GM12878 (cell line): ENCODE measurements around the gene GPBAR1. TPM values are rescaled to one million over a fixed set of nuclear protein-coding genes. Genes with fewer than 3 reads are reported as not detected.

Experiments used
- EED ChIP-seq: sonication (generic); IDR thresholded peaks from 2 replicates; pipeline ENCODE4 v1.6.1; 2016; ENCODE audit warnings: antibody characterized with exemption, low read depth
- EP300 ChIP-seq, 2 experiments: fragments of 150-350 bp in 1 of 2; IDR thresholded peaks; 2 replicates each; pipeline ENCODE4 v1.6.1; 2011 to 2012; ENCODE audit warnings: low read depth in 2 of 2, low read length in 2 of 2, borderline replicate concordance in 1 of 2, improper control_type of control experiment in 1 of 2, inconsistent platforms in 1 of 2; ENCODE audit not compliant: control insufficient read depth in 1 of 2
- GATAD2B ChIP-seq: fragments of 450-650 bp; conservative IDR thresholded peaks from 2 replicates; pipeline ENCODE4 v1.6.1; 2017; ENCODE audit warnings: low read depth, mild to moderate bottlenecking, moderate library complexity
- IRF4 ChIP-seq: IDR thresholded peaks from 2 replicates; pipeline ENCODE4 v1.6.1; 2011; ENCODE audit warnings: low read depth, low read length
- POLR2A ChIP-seq: IDR thresholded peaks from 2 replicates; pipeline ENCODE4 v1.6.1; 2011; ENCODE audit warnings: low read depth, mild to moderate bottlenecking, low read length
- RAD21 ChIP-seq: IDR thresholded peaks from 2 replicates; pipeline ENCODE4 v1.6.1; 2011; ENCODE audit warnings: mild to moderate bottlenecking, low read depth, low read length, moderate library complexity; ENCODE audit not compliant: insufficient read depth
- SUPT20H ChIP-seq: IDR thresholded peaks from 2 replicates; pipeline ENCODE4 v1.6.1; 2011; ENCODE audit warnings: low read depth, mild to moderate bottlenecking, low read length, moderate library complexity, borderline replicate concordance; ENCODE audit not compliant: control insufficient read depth
- YBX1 ChIP-seq: fragments of 450-650 bp; IDR thresholded peaks from 2 replicates; pipeline ENCODE4 v1.6.1; 2016; ENCODE audit warnings: antibody characterized with exemption
- YY1 ChIP-seq: IDR thresholded peaks from 2 replicates; pipeline ENCODE4 v1.6.1; 2011; ENCODE audit warnings: low read depth, mild to moderate bottlenecking, low read length
- polyA plus RNA-seq, 11 experiments: library from polyadenylated mRNA; depleted of rRNA in 4 of 11; unstranded in 6 of 11; stranded (reverse) in 5 of 11; fragments of >200 nt; fragmentation: Nextera tagmentation in 4 of 11; fragmentation: Illumina TruSeq in 1 of 11; extraction: Ambion mirVana in 4 of 11; extraction: Trizol in 1 of 11; gene quantifications; 1 replicate in 1 of 11; 2 replicates in 10 of 11; pipeline versions ENCODE4 v1.2.1 to v1.2.3, GENCODE V29; 2011 to 2016; ENCODE audit warnings: inconsistent platforms in 2 of 11, missing spikeins in 2 of 11, low read depth in 1 of 11
- total RNA-seq, 4 experiments: library from RNA; depleted of rRNA in 3 of 4; stranded (reverse); fragments of >200 nt in 3 of 4; fragmentation: Illumina TruSeq in 1 of 4; extraction: Trizol in 1 of 4; gene quantifications; 2 replicates each; pipeline versions ENCODE4 v1.2.1 to v1.2.3, GENCODE V29; 2013 to 2021
- TF ChIP-seq, protein P1 (sequence below): IDR thresholded peaks from 2 replicates; pipeline ENCODE4 v1.6.1; 2012; ENCODE audit warnings: improper control_type of control experiment, low read depth, low read length; ENCODE audit not compliant: insufficient replicate concordance
- TF ChIP-seq, protein P2 (sequence below): IDR thresholded peaks from 2 replicates; pipeline ENCODE4 v1.6.1; 2012; ENCODE audit warnings: low read length, inconsistent platforms
- TF ChIP-seq, protein P3 (sequence below): fragments of 450-650 bp; IDR thresholded peaks from 2 replicates; pipeline ENCODE4 v1.6.1; 2016; ENCODE audit warnings: mild to moderate bottlenecking
- TF ChIP-seq, protein P4 (sequence below): IDR thresholded peaks from 2 replicates; pipeline ENCODE4 v1.6.1; 2012; ENCODE audit warnings: low read depth, low read length, improper control_type of control experiment
- TF ChIP-seq, protein P5 (sequence below): fragments of 450-650 bp; IDR thresholded peaks from 2 replicates; pipeline ENCODE4 v1.6.1; 2017; ENCODE audit warnings: mild to moderate bottlenecking
- TF ChIP-seq, protein P6 (sequence below), 3 experiments: IDR thresholded peaks in 2 of 3; conservative IDR thresholded peaks in 1 of 3; 2 replicates each; pipeline ENCODE4 v1.5.1; 2011; ENCODE audit warnings: low read depth in 3 of 3, low read length in 3 of 3, mild to moderate bottlenecking in 3 of 3, control low read depth in 2 of 3, moderate library complexity in 2 of 3, inconsistent platforms in 1 of 3, mixed read lengths in 1 of 3; ENCODE audit not compliant: control insufficient read depth in 2 of 3, insufficient read depth in 1 of 3; ENCODE audit errors: extremely low read depth in 1 of 3

Gene GPBAR1
- total and polyA plus RNA-seq, 10 of the 15 experiments (the other 5 are each of a cell fraction or from before 2014, with no cell fraction given): 0.03 to 0.36 (median 0.11) TPM; not detected in 3

DNA sequence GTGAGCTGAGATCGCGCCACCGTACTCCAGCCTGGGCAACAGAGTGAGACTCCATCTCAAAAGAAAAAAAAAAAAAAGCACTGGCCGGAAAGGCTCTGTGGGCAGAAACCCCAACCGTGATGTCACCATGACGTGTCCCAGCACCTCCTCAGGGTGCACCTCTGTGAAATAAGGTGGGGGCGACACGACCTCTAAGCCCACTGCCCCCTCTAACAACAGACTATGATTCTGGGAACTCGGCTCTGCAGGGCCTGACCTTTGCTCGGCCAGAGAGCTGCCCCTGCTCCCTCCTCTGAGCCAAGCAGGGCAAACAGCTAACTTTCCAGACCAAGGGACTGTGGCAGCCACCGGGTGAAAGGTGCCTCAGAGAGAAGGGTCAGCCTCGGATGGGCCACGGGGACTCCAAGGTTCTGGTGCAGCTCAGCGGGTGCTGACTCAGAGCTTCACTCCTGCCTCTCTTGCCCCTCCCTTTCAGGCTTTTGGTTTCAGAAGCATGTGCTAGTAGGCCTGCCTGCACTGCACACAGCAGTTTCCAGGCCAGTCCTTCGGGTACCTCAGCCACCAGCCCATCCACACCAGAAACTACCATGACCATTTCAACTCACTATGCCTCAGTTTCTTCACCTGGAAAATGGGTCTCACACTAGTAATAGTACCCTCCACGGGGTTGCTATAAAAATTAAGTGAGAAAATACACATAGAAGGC, 23.4 kb downstream of the GPBAR1 start (continued):
- TF ChIP-seq, protein P1, sequence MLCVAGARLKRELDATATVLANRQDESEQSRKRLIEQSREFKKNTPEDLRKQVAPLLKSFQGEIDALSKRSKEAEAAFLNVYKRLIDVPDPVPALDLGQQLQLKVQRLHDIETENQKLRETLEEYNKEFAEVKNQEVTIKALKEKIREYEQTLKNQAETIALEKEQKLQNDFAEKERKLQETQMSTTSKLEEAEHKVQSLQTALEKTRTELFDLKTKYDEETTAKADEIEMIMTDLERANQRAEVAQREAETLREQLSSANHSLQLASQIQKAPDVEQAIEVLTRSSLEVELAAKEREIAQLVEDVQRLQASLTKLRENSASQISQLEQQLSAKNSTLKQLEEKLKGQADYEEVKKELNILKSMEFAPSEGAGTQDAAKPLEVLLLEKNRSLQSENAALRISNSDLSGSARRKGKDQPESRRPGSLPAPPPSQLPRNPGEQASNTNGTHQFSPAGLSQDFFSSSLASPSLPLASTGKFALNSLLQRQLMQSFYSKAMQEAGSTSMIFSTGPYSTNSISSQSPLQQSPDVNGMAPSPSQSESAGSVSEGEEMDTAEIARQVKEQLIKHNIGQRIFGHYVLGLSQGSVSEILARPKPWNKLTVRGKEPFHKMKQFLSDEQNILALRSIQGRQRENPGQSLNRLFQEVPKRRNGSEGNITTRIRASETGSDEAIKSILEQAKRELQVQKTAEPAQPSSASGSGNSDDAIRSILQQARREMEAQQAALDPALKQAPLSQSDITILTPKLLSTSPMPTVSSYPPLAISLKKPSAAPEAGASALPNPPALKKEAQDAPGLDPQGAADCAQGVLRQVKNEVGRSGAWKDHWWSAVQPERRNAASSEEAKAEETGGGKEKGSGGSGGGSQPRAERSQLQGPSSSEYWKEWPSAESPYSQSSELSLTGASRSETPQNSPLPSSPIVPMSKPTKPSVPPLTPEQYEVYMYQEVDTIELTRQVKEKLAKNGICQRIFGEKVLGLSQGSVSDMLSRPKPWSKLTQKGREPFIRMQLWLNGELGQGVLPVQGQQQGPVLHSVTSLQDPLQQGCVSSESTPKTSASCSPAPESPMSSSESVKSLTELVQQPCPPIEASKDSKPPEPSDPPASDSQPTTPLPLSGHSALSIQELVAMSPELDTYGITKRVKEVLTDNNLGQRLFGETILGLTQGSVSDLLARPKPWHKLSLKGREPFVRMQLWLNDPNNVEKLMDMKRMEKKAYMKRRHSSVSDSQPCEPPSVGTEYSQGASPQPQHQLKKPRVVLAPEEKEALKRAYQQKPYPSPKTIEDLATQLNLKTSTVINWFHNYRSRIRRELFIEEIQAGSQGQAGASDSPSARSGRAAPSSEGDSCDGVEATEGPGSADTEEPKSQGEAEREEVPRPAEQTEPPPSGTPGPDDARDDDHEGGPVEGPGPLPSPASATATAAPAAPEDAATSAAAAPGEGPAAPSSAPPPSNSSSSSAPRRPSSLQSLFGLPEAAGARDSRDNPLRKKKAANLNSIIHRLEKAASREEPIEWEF: no peak
- TF ChIP-seq, protein P2, sequence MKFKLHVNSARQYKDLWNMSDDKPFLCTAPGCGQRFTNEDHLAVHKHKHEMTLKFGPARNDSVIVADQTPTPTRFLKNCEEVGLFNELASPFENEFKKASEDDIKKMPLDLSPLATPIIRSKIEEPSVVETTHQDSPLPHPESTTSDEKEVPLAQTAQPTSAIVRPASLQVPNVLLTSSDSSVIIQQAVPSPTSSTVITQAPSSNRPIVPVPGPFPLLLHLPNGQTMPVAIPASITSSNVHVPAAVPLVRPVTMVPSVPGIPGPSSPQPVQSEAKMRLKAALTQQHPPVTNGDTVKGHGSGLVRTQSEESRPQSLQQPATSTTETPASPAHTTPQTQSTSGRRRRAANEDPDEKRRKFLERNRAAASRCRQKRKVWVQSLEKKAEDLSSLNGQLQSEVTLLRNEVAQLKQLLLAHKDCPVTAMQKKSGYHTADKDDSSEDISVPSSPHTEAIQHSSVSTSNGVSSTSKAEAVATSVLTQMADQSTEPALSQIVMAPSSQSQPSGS: no peak
- TF ChIP-seq YY1 (no peak), SUPT20H (no peak), EED (no peak), RAD21 (no peak), IRF4 (peak; percentile 67; the same call in 1 of the 2 replicates), POLR2A (no peak), EP300 (IDR thresholded peaks at IDR 0.05; ENCODE audit: borderline replicate concordance in 1 of 2, control insufficient read depth in 1 of 2, low read depth in 2 of 2, low read length in 2 of 2) (no peak), YBX1 (no peak), GATAD2B (no peak)
- TF ChIP-seq, protein P3, sequence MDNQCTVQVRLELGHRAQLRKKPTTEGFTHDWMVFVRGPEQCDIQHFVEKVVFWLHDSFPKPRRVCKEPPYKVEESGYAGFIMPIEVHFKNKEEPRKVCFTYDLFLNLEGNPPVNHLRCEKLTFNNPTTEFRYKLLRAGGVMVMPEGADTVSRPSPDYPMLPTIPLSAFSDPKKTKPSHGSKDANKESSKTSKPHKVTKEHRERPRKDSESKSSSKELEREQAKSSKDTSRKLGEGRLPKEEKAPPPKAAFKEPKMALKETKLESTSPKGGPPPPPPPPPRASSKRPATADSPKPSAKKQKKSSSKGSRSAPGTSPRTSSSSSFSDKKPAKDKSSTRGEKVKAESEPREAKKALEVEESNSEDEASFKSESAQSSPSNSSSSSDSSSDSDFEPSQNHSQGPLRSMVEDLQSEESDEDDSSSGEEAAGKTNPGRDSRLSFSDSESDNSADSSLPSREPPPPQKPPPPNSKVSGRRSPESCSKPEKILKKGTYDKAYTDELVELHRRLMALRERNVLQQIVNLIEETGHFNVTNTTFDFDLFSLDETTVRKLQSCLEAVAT: no peak
- TF ChIP-seq, protein P4, sequence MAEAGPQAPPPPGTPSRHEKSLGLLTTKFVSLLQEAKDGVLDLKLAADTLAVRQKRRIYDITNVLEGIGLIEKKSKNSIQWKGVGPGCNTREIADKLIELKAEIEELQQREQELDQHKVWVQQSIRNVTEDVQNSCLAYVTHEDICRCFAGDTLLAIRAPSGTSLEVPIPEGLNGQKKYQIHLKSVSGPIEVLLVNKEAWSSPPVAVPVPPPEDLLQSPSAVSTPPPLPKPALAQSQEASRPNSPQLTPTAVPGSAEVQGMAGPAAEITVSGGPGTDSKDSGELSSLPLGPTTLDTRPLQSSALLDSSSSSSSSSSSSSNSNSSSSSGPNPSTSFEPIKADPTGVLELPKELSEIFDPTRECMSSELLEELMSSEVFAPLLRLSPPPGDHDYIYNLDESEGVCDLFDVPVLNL: no peak
- TF ChIP-seq, protein P5, sequence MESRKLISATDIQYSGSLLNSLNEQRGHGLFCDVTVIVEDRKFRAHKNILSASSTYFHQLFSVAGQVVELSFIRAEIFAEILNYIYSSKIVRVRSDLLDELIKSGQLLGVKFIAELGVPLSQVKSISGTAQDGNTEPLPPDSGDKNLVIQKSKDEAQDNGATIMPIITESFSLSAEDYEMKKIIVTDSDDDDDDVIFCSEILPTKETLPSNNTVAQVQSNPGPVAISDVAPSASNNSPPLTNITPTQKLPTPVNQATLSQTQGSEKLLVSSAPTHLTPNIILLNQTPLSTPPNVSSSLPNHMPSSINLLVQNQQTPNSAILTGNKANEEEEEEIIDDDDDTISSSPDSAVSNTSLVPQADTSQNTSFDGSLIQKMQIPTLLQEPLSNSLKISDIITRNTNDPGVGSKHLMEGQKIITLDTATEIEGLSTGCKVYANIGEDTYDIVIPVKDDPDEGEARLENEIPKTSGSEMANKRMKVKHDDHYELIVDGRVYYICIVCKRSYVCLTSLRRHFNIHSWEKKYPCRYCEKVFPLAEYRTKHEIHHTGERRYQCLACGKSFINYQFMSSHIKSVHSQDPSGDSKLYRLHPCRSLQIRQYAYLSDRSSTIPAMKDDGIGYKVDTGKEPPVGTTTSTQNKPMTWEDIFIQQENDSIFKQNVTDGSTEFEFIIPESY: no peak
- TF ChIP-seq, protein P6, sequence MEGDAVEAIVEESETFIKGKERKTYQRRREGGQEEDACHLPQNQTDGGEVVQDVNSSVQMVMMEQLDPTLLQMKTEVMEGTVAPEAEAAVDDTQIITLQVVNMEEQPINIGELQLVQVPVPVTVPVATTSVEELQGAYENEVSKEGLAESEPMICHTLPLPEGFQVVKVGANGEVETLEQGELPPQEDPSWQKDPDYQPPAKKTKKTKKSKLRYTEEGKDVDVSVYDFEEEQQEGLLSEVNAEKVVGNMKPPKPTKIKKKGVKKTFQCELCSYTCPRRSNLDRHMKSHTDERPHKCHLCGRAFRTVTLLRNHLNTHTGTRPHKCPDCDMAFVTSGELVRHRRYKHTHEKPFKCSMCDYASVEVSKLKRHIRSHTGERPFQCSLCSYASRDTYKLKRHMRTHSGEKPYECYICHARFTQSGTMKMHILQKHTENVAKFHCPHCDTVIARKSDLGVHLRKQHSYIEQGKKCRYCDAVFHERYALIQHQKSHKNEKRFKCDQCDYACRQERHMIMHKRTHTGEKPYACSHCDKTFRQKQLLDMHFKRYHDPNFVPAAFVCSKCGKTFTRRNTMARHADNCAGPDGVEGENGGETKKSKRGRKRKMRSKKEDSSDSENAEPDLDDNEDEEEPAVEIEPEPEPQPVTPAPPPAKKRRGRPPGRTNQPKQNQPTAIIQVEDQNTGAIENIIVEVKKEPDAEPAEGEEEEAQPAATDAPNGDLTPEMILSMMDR (IDR thresholded peaks at IDR 0.05 in 2 of 3, conservative IDR thresholded peaks at IDR 0.05 in 1 of 3; ENCODE audit: control insufficient read depth in 2 of 3, extremely low read depth in 1 of 3, insufficient read depth in 1 of 3, low read depth in 3 of 3, low read length in 3 of 3): no peak
